IMR-90 (cell line): Measurements from ENCODE around the gene C10orf71. TPM values are rescaled to one million over a fixed set of nuclear protein-coding genes. Genes with fewer than 3 reads are reported as not detected.

Source experiments
- ATAC-seq: fragments of 200-7000 bp; cut with Tn5 transposase; 2 replicates; pipeline ENCODE4 v1.9.1; 2020; ENCODE audit warnings: low read depth, mild to moderate bottlenecking, moderate library complexity
- BruUV-seq: library from RNA; stranded (reverse); fragments of 400-500 nt; replicated peaks from 2 replicates; lab custom pipeline; 2021; lab: Mats Ljungman, UMichigan
- CTCF ChIA-PET: fragments of 300-600 bp; formaldehyde crosslinking; extraction: SDS; loops from one replicate; lab custom pipeline; 2021; ENCODE audit warnings: antibody characterized with exemption; lab: Yijun Ruan, JAX
- POLR2A ChIA-PET: fragments of 300-600 bp; sonication (Branson Sonifier 250); formaldehyde crosslinking; loops from one replicate; lab custom pipeline; 2022; ENCODE audit warnings: antibody characterized with exemption; ENCODE audit not compliant: unreplicated experiment; lab: Charles Lee
- DNase-seq: peaks from one replicate; pipeline ENCODE4 v3.0.0; 2013
- H2AFZ ChIP-seq: replicated peaks from 2 replicates; pipeline ENCODE3; 2013; ENCODE audit warnings: low read length, mild to moderate bottlenecking; ENCODE audit not compliant: poor library complexity
- H2AK5ac ChIP-seq: 2 replicates; pipeline ENCODE4 v1.6.1; 2013; ENCODE audit warnings: low read depth, low read length, inconsistent platforms
- H2AK9ac ChIP-seq: replicated peaks from 2 replicates; pipeline ENCODE3; 2013; ENCODE audit warnings: mild to moderate bottlenecking, low read depth, low read length, moderate library complexity; ENCODE audit not compliant: poor library complexity
- H2BK120ac ChIP-seq: 2 replicates; pipeline ENCODE4 v1.6.1; 2013; ENCODE audit warnings: low read depth, low read length, inconsistent platforms
- H2BK15ac ChIP-seq: 3 replicates; pipeline ENCODE4 v1.6.1; 2013; ENCODE audit warnings: low read depth, low read length, inconsistent platforms
- H2BK20ac ChIP-seq: 2 replicates; pipeline ENCODE4 v1.6.1; 2013; ENCODE audit warnings: low read depth, mild to moderate bottlenecking, inconsistent platforms, low read length, moderate library complexity
- H2BK5ac ChIP-seq: 2 replicates; pipeline ENCODE4 v1.6.1; 2013; ENCODE audit warnings: mild to moderate bottlenecking, low read depth, low read length, inconsistent platforms; ENCODE audit not compliant: poor library complexity, severe bottlenecking
- H3K14ac ChIP-seq: replicated peaks from 2 replicates; pipeline ENCODE4 v1.6.1; 2013; ENCODE audit warnings: low read depth, low read length, inconsistent platforms
- H3K18ac ChIP-seq: 2 replicates; pipeline ENCODE4 v1.6.1; 2013; ENCODE audit warnings: low read depth, low read length, control low read depth
- H3K23ac ChIP-seq: 2 replicates; pipeline ENCODE4 v1.6.1; 2013; ENCODE audit warnings: low read depth, low read length, inconsistent platforms
- H3K27ac ChIP-seq: 2 replicates; pipeline ENCODE4 v1.5.1; 2013; ENCODE audit warnings: mild to moderate bottlenecking, control low read depth, low read length; ENCODE audit not compliant: insufficient read depth
- H3K27me3 ChIP-seq: 2 replicates; pipeline ENCODE4 v1.6.1; 2013; ENCODE audit warnings: low read length; ENCODE audit not compliant: control insufficient read depth, insufficient read depth
- H3K36me3 ChIP-seq: 2 replicates; pipeline ENCODE4 v1.6.1; 2013; ENCODE audit warnings: low read length, mixed read lengths; ENCODE audit not compliant: control insufficient read depth, insufficient read depth
- H3K4ac ChIP-seq: 2 replicates; pipeline ENCODE4 v1.6.1; 2013; ENCODE audit warnings: low read depth, low read length, inconsistent platforms
- H3K4me1 ChIP-seq: 2 replicates; pipeline ENCODE4 v1.6.1; 2013; ENCODE audit warnings: low read length, mixed read lengths; ENCODE audit not compliant: control insufficient read depth, insufficient read depth
- H3K4me2 ChIP-seq: 2 replicates; pipeline ENCODE4 v1.6.1; 2013; ENCODE audit warnings: low read depth, mild to moderate bottlenecking, control low read depth, low read length, moderate library complexity
- H3K4me3 ChIP-seq: 2 replicates; pipeline ENCODE4 v1.5.1; 2013; ENCODE audit warnings: low read depth, mild to moderate bottlenecking, control low read depth, low read length, moderate library complexity; ENCODE audit not compliant: insufficient read depth
- H3K56ac ChIP-seq: 2 replicates; pipeline ENCODE4 v1.6.1; 2013; ENCODE audit warnings: low read length, inconsistent platforms; ENCODE audit not compliant: insufficient read depth; ENCODE audit errors: extremely low read depth
- H3K79me1 ChIP-seq, 2 experiments: 2 replicates each; pipeline ENCODE4 v1.6.1; 2013; ENCODE audit warnings: low read length in 2 of 2, inconsistent platforms in 1 of 2, low read depth in 1 of 2
- H3K9ac ChIP-seq: 2 replicates; pipeline ENCODE4 v1.6.1; 2013; ENCODE audit warnings: low read depth, low read length, control low read depth
- H3K9me1 ChIP-seq: 2 replicates; pipeline ENCODE4 v1.6.1; 2013; ENCODE audit warnings: low read length, inconsistent platforms; ENCODE audit not compliant: insufficient read depth
- H3K9me3 ChIP-seq: 2 replicates; pipeline ENCODE4 v1.6.1; 2013; ENCODE audit warnings: low read length; ENCODE audit not compliant: control insufficient read depth, insufficient read depth
- H4K20me1 ChIP-seq: 2 replicates; pipeline ENCODE4 v1.6.1; 2013; ENCODE audit warnings: low read length, inconsistent platforms; ENCODE audit not compliant: insufficient read depth
- H4K5ac ChIP-seq: 2 replicates; pipeline ENCODE4 v1.6.1; 2013; ENCODE audit warnings: mild to moderate bottlenecking, low read depth, low read length, control low read depth
- H4K8ac ChIP-seq, 2 experiments: 2 replicates each; pipeline ENCODE4 v1.6.1; 2013; ENCODE audit warnings: low read depth in 2 of 2, low read length in 2 of 2, control low read depth in 1 of 2, inconsistent platforms in 1 of 2
- H4K91ac ChIP-seq: 2 replicates; pipeline ENCODE4 v1.6.1; 2013; ENCODE audit warnings: low read depth, low read length, inconsistent platforms; ENCODE audit not compliant: insufficient read depth
- BHLHE40 ChIP-seq: fragments of 150-350 bp; IDR thresholded peaks from 2 replicates; pipeline ENCODE4 v1.6.1; 2016; ENCODE audit warnings: mild to moderate bottlenecking, low read depth, low read length
- CEBPB ChIP-seq: IDR thresholded peaks from 2 replicates; pipeline ENCODE4 v1.6.1; 2012; ENCODE audit warnings: low read depth, low read length, improper control_type of control experiment
- CHD1 ChIP-seq: IDR thresholded peaks from 2 replicates; pipeline ENCODE4 v1.6.1; 2012; ENCODE audit warnings: low read depth, low read length, improper control_type of control experiment
- CTCF ChIP-seq: conservative IDR thresholded peaks from 2 replicates; pipeline ENCODE4 v1.5.1; 2012; ENCODE audit warnings: mild to moderate bottlenecking, low read depth, low read length, improper control_type of control experiment
- FOS ChIP-seq: fragments of 150-350 bp; IDR thresholded peaks from 2 replicates; pipeline ENCODE4 v1.6.1; 2016; ENCODE audit warnings: low read depth, low read length
- MAFK ChIP-seq: IDR thresholded peaks from 2 replicates; pipeline ENCODE4 v1.6.1; 2012; ENCODE audit warnings: low read depth, low read length, improper control_type of control experiment
- MAZ ChIP-seq: IDR thresholded peaks from 2 replicates; pipeline ENCODE4 v1.6.1; 2012; ENCODE audit warnings: low read depth, mild to moderate bottlenecking, low read length, improper control_type of control experiment, moderate library complexity, borderline replicate concordance
- MXI1 ChIP-seq: IDR thresholded peaks from 2 replicates; pipeline ENCODE4 v1.6.1; 2012; ENCODE audit warnings: low read depth, mild to moderate bottlenecking, low read length, moderate library complexity, borderline replicate concordance
- NFE2L2 ChIP-seq: fragments of 150-350 bp; IDR thresholded peaks from 2 replicates; pipeline ENCODE4 v1.6.1; 2016; ENCODE audit warnings: low read depth, mild to moderate bottlenecking, low read length
- POLR2A ChIP-seq: IDR thresholded peaks from 2 replicates; pipeline ENCODE4 v1.6.1; 2012; ENCODE audit warnings: mild to moderate bottlenecking, low read depth, low read length
- RAD21 ChIP-seq: IDR thresholded peaks from 2 replicates; pipeline ENCODE4 v1.6.1; 2012; ENCODE audit warnings: low read length, improper control_type of control experiment
- RCOR1 ChIP-seq: IDR thresholded peaks from 2 replicates; pipeline ENCODE4 v1.6.1; 2012; ENCODE audit warnings: mild to moderate bottlenecking, low read length, improper control_type of control experiment; ENCODE audit not compliant: insufficient replicate concordance
- RFX5 ChIP-seq: IDR thresholded peaks from 2 replicates; pipeline ENCODE4 v1.8.0; 2012; ENCODE audit warnings: low read depth, mild to moderate bottlenecking, low read length, moderate library complexity
- SMC3 ChIP-seq: fragments of 150-350 bp; IDR thresholded peaks from 2 replicates; pipeline ENCODE4 v1.6.1; 2016; ENCODE audit warnings: low read depth, mild to moderate bottlenecking, antibody characterized with exemption, low read length, moderate library complexity
- WGBS, 2 experiments: methylation state at CpG; one replicate each; pipeline versions ENCODE4 v1.1.5 to v1.1.7; 2013; ENCODE audit warnings: missing lambda C conversion rate in 2 of 2; ENCODE audit not compliant: insufficient read length in 1 of 2; ENCODE audit errors: extremely low coverage in 2 of 2; 5-methylcytosine and 5-hydroxymethylcytosine counted together
- dilution Hi-C: fragments of 300-500 bp; cut with HindIII; formaldehyde crosslinking; loops from one replicate; pipeline ENCODE4 v1.14.3; 2018; ENCODE audit warnings: low sequenced_read_pairs; ENCODE audit not compliant: unreplicated experiment
- in situ Hi-C: fragments of 300-500 bp; cut with MboI; formaldehyde crosslinking; loops from 3 replicates; pipeline ENCODE4 v1.14.3; 2019; ENCODE audit warnings: low sequenced_read_pairs, inconsistent platforms, mixed read lengths
- intact Hi-C: fragments of 100-400 bp; cut with micrococcal nuclease; formaldehyde crosslinking; loops from 2 replicates; pipeline ENCODE4 v1.10.0; 2022
- polyA plus RNA-seq, 3 experiments: library from polyadenylated mRNA; depleted of rRNA; stranded (reverse); fragments of >200 nt; gene quantifications; 2 replicates each; pipeline ENCODE4 v1.2.3, GENCODE V29; 2012; ENCODE audit warnings: low replicate concordance in 1 of 3
- total RNA-seq: library from RNA; depleted of rRNA; stranded (reverse); fragments of >200 nt; gene quantifications from 2 replicates; pipeline ENCODE4 v1.2.3, GENCODE V29; 2012
- TF ChIP-seq, protein P1 (sequence below): fragments of 150-350 bp; IDR thresholded peaks from 2 replicates; pipeline ENCODE4 v1.6.1; 2017; ENCODE audit warnings: mild to moderate bottlenecking, antibody characterized with exemption, low read length, low read depth
- TF ChIP-seq, protein P2 (sequence below): fragments of 150-350 bp; IDR thresholded peaks from 2 replicates; pipeline ENCODE4 v1.6.1; 2016; ENCODE audit warnings: low read depth, mild to moderate bottlenecking, low read length, moderate library complexity, borderline replicate concordance

The C10orf71 gene
- total and polyA plus RNA-seq, 2 of the 4 experiments (the other 2 are of a cell fraction) = not detected

DNA sequence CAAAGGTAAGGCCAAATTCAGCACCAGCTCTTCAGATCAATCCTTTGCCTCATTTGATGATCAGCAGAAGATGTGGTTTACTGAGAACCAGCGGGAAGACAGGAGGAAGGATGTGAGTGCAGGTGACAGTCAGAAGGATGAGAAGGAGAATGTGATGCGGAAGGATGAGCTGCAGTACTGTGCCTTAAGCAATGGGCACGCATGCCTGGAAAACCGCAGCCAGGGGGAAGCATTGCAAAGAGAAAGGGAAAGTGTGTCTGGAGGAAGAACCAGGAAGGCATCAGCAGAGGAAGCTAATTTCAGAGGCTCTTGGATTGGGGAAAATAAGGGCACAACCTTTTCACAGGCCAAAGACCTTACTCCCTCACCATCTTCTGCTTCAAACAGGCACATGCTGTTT, 25.7 kb downstream of the C10orf71 start:
- Histone ChIP-seq H2BK5ac (no peak overlapping the region), H3K23ac (no peak overlapping the region), H3K14ac (no peak overlapping the region), H4K20me1 (no peaks in the 10 kb centered on the region), H2BK120ac (no peak overlapping the region), H3K56ac (no peak overlapping the region), H3K27me3 (peaks cover 17% of the 10 kb centered on the region), H4K5ac (no peak overlapping the region), H3K9me1 (no peaks in the 10 kb centered on the region), H3K4me3 (no peak overlapping the region), H2AFZ (no peak overlapping the region), H3K79me1 (no peaks in the 10 kb centered on the region), H2BK20ac (no peak overlapping the region), H3K27ac (no peak overlapping the region), H2AK5ac (no peak overlapping the region), H2BK15ac (no peak overlapping the region), H2AK9ac (no peak overlapping the region), H3K36me3 (no peaks in the 10 kb centered on the region), H3K4me1 (no peaks in the 10 kb centered on the region), H3K9ac (no peak overlapping the region), H3K18ac (no peak overlapping the region), H3K4ac (no peak overlapping the region), H4K91ac (no peak overlapping the region), H4K8ac (no peak overlapping the region), H3K4me2 (no peak overlapping the region), H3K9me3 (no peaks in the 10 kb centered on the region)
- ChIA-PET CTCF (interaction anchor here (0.6 kb wide), 1 partner anchor 366 kb away, joined by 3 read pairs; no protein-coding TSS in a partner anchor), POLR2A (no interaction called here)
- 67% methylated on average over 4 of the region's 4 CpGs; no CpG with 5 or more reads in 1 of the 2 experiments for WGBS, 2 experiments
- in situ Hi-C loops (no loop called here), dilution Hi-C loops (no loop called here), intact Hi-C loops (no loop called here)
- no peak for ATAC-seq
- TF ChIP-seq BHLHE40 (no peak), MAFK (no peak), NFE2L2 (no peak), FOS (no peak), MAZ (no peak), SMC3 (no peak), CEBPB (no peak), RFX5 (no peak), CHD1 (no peak), MXI1 (no peak), POLR2A (no peak), RCOR1 (no peak), RAD21 (no peak; the same call in 1 of the 2 replicates), CTCF (no peak)
- TF ChIP-seq, protein P1, sequence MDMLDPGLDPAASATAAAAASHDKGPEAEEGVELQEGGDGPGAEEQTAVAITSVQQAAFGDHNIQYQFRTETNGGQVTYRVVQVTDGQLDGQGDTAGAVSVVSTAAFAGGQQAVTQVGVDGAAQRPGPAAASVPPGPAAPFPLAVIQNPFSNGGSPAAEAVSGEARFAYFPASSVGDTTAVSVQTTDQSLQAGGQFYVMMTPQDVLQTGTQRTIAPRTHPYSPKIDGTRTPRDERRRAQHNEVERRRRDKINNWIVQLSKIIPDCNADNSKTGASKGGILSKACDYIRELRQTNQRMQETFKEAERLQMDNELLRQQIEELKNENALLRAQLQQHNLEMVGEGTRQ = no peak
- TF ChIP-seq, protein P2, sequence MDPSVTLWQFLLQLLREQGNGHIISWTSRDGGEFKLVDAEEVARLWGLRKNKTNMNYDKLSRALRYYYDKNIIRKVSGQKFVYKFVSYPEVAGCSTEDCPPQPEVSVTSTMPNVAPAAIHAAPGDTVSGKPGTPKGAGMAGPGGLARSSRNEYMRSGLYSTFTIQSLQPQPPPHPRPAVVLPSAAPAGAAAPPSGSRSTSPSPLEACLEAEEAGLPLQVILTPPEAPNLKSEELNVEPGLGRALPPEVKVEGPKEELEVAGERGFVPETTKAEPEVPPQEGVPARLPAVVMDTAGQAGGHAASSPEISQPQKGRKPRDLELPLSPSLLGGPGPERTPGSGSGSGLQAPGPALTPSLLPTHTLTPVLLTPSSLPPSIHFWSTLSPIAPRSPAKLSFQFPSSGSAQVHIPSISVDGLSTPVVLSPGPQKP = no peak
- DNase-seq = no peak
- BruUV-seq = no TSS peak
